Suprapubic skin (tissue), 3 donors: ENCODE results near the gene DRC3.

Experiments used
- CTCF ChIP-seq, 2 donors: fragments of 200-600 bp in 1 of 2; fragments of 450-650 bp in 1 of 2; sonication (generic) in 1 of 2; IDR thresholded peaks; one replicate each; pipeline ENCODE4 v1.5.1; 2016 to 2019; ENCODE audit warnings: antibody characterized with exemption in 2 of 2, mild to moderate bottlenecking in 1 of 2, moderate library complexity in 1 of 2
- POLR2AphosphoS5 ChIP-seq, 3 donors: sonication (generic); formaldehyde crosslinking; IDR thresholded peaks; one replicate each; pipeline ENCODE4 v1.6.1; 2017; ENCODE audit warnings: antibody characterized with exemption in 3 of 3

GRCh38 chr17:17937958-17938357 lies 34.7 kb upstream of the DRC3 start:
- TF ChIP-seq CTCF (IDR thresholded peaks at IDR 0.05) (no peak), POLR2AphosphoS5 (IDR thresholded peaks at IDR 0.05) (no peak)
